Lung (tissue), 12 donors: ENCODE measurements around the gene PPY. TPM values are rescaled to one million over a fixed set of nuclear protein-coding genes. Genes with fewer than 3 reads are reported as not detected.
"Not testable (repeated sequence)": the region's sequence is repeated elsewhere in the genome, so short reads cannot be mapped to it uniquely, and the experiment has no call there.

Experiments
- ATAC-seq: fragments of 200-7000 bp; cut with Tn5 transposase; one replicate; pipeline ENCODE4 v1.9.1; 2020; ENCODE audit warnings: moderate number of reproducible peaks; ENCODE audit not compliant: insufficient read depth, low FRiP score
- DNase-seq, 3 donors: peaks; one replicate each; pipeline ENCODE4 v3.0.0-alpha.2; 2013 to 2017
- H3K27ac ChIP-seq, 2 donors: one replicate each; pipeline ENCODE4 v1.5.1; 2013; ENCODE audit warnings: mild to moderate bottlenecking in 2 of 2, moderate library complexity in 2 of 2, control low read depth in 1 of 2, inconsistent platforms in 1 of 2, low read depth in 1 of 2, low read length in 1 of 2
- H3K27me3 ChIP-seq, 3 donors: one replicate each; pipeline ENCODE4 v1.5.1; 2013; ENCODE audit warnings: low read length in 2 of 3; ENCODE audit not compliant: control insufficient read depth in 3 of 3, insufficient read depth in 3 of 3
- H3K36me3 ChIP-seq, 4 donors: one replicate each; pipeline ENCODE4 v1.5.1; 2013; ENCODE audit warnings: low read length in 4 of 4, mild to moderate bottlenecking in 1 of 4, moderate library complexity in 1 of 4; ENCODE audit not compliant: control insufficient read depth in 4 of 4, insufficient read depth in 4 of 4
- H3K4me1 ChIP-seq, 5 donors: one replicate each; pipeline ENCODE4 v1.5.1; 2013; ENCODE audit warnings: low read length in 5 of 5, mild to moderate bottlenecking in 2 of 5, moderate library complexity in 1 of 5; ENCODE audit not compliant: control insufficient read depth in 5 of 5, insufficient read depth in 5 of 5
- H3K4me3 ChIP-seq: one replicate; pipeline ENCODE4 v1.5.1; 2013; ENCODE audit warnings: mild to moderate bottlenecking, control low read depth, moderate library complexity
- H3K9ac ChIP-seq, 2 donors: one replicate each; pipeline ENCODE4 v1.5.1; 2013; ENCODE audit warnings: low read length in 2 of 2, control low read depth in 1 of 2; ENCODE audit not compliant: insufficient read depth in 1 of 2
- H3K9me3 ChIP-seq, 4 donors: one replicate each; pipeline ENCODE4 v1.5.1; 2013; ENCODE audit warnings: low read length in 3 of 4, mild to moderate bottlenecking in 1 of 4, moderate library complexity in 1 of 4; ENCODE audit not compliant: control insufficient read depth in 4 of 4, insufficient read depth in 3 of 4
- WGBS, 2 donors: extraction: QIAGEN DNeasy Blood & Tissue Kit; methylation state at CpG; one replicate each; pipeline ENCODE4 v1.1.7; 2013; 5-methylcytosine and 5-hydroxymethylcytosine counted together
- polyA plus RNA-seq, 2 donors: library from polyadenylated mRNA; stranded (reverse); fragments of 200-250 nt; gene quantifications; one replicate each; pipeline ENCODE4 v1.2.1, GENCODE V29; 2013
- total RNA-seq, 2 donors: library from RNA; depleted of rRNA in 1 of 2; stranded (reverse); fragments of >200 nt in 1 of 2; gene quantifications; one replicate each; pipeline ENCODE4 v1.2.1, GENCODE V29; 2014 to 2021
- TF ChIP-seq, protein P1 (sequence below): IDR thresholded peaks from 2 replicates; pipeline ENCODE4 v1.5.1; 2012; ENCODE audit warnings: mild to moderate bottlenecking; ENCODE audit errors: control extremely low read depth, extremely low read depth
- donor health status: control.
- donor health status: control.
- donor health status: Bipolar disorder and iron deficiency.
- donor health status: healthy.
- donor health status: DM: yes; HTN: yes; CAD: no.

The PPY gene
- total and polyA plus RNA-seq, 4 donors = not detected

DNA sequence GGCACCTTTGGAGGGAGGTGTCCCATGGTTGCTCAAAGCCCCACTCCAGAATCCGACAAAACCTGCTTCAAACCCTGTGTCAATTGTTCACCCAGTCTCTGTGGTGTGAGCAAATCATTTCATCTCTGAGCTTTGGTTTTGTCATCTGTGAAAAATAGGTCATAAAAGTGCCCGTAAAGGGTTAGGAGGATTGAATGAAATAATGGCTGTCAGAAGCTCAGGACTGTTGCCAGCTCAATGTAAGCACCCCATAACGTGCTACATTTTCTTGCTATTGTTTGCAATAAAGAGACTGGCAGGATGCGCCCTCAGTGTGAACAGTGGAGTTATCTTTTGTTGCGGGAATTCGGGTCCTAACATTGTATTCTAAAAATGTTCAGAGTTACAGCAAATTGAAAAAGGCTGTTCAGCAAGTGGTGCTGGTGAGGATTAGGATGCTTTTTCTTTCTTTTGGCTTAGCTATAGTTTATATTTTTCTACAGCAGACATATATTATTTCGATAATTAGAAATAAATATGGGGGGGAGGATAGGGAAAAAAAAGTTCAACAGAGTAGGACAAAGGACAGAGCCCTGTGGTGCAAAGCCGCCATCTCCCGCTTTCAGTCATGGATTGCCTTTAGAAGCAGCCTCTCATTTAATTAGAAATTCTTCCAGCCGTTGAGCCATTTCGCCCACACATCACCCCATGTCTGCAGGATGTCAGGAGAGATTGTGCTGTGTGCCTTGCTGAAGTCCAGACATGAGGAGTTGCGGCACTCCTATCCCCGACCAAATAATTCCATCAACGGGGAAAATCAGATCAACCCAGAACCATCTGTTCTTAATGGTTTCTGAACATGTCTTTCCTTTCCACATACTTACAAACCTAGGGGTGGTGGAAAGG is 32.3 kb upstream of the PPY start:
- Histone ChIP-seq H3K36me3 (no peaks in the 10 kb centered on the region), H3K27me3 (no peaks in the 10 kb centered on the region), H3K4me1 (no peaks in the 10 kb centered on the region), H3K9ac (no peak overlapping the region), H3K4me3 (no peak overlapping the region), H3K9me3 (no peaks in the 10 kb centered on the region), H3K27ac (no peak overlapping the region)
- no peak for ATAC-seq
- TF ChIP-seq, protein P1, sequence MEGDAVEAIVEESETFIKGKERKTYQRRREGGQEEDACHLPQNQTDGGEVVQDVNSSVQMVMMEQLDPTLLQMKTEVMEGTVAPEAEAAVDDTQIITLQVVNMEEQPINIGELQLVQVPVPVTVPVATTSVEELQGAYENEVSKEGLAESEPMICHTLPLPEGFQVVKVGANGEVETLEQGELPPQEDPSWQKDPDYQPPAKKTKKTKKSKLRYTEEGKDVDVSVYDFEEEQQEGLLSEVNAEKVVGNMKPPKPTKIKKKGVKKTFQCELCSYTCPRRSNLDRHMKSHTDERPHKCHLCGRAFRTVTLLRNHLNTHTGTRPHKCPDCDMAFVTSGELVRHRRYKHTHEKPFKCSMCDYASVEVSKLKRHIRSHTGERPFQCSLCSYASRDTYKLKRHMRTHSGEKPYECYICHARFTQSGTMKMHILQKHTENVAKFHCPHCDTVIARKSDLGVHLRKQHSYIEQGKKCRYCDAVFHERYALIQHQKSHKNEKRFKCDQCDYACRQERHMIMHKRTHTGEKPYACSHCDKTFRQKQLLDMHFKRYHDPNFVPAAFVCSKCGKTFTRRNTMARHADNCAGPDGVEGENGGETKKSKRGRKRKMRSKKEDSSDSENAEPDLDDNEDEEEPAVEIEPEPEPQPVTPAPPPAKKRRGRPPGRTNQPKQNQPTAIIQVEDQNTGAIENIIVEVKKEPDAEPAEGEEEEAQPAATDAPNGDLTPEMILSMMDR = no peak
- 66 to 77% methylated on average over 14 of the region's 14 CpGs for WGBS, 2 donors
- DNase-seq = no peak

DNA sequence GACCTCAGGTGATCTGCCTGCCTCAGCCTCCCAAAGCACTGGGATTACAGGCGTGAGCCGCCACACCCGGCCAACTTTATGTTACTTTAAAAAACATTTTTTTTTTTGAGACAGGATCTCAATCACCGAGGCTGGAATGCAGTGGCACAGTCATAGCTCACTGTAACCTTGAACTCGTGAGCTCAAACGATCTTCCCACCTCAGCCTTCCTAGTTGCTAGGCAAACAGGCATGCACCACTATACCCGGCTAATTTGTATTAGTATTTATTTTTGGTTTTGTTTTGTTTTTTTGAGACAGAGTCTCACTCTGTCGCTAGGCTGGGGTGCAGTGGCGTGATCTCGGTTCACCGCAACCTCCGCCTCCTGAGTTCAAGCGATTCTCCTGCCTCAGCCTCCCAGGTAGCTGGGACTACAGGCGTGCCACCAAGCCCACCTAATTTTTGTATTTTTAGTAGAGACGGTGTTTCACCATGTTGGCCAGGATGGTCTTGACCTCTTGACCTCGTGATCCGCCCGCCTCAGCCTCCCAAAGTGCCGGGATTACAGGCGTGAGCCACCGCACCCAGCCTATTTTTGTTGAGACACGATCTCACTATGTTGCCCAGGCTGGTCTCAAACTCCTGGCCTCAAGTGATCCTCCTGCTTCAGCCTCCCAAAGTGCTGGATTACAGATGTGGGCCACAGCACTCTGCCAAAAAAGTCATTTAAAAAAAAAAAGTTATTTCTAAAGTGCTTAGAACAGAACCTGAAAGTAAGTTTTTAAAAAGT is 30.4 kb upstream of the PPY start:
- not testable (repeated sequence) for H3K27me3 ChIP-seq, H3K36me3 ChIP-seq, DNase-seq, H3K4me3 ChIP-seq, H3K9me3 ChIP-seq, H3K4me1 ChIP-seq, ATAC-seq, H3K27ac ChIP-seq, H3K9ac ChIP-seq
- WGBS, 2 donors = 89 to 90% methylated on average over 22 of the region's 22 CpGs

DNA sequence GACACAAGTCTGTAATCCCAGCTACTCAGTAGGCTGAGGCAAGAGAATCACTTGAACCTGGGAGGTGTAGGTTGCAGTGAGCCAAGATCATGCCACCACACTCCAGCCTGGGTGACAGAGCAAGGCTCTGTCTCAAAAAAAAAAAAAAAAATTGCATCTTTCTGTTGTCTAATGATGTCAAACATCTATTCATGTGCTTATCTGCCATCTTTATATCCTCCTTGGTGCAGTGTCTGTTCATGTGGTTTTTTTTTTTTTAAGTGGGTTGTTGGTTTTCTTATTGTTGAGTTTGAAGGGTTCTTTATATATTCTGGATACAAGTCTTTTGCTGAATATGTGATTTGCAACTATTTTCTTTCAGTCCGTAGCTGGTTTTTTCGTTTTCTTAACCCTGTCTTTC is 29.2 kb upstream of the PPY start:
- not testable (repeated sequence) for H3K36me3 ChIP-seq, H3K4me1 ChIP-seq, H3K27me3 ChIP-seq, H3K9me3 ChIP-seq, H3K9ac ChIP-seq, DNase-seq, ATAC-seq, H3K4me3 ChIP-seq, H3K27ac ChIP-seq
- 45 to 58% methylated on average over 2 of the region's 2 CpGs for WGBS, 2 donors

DNA sequence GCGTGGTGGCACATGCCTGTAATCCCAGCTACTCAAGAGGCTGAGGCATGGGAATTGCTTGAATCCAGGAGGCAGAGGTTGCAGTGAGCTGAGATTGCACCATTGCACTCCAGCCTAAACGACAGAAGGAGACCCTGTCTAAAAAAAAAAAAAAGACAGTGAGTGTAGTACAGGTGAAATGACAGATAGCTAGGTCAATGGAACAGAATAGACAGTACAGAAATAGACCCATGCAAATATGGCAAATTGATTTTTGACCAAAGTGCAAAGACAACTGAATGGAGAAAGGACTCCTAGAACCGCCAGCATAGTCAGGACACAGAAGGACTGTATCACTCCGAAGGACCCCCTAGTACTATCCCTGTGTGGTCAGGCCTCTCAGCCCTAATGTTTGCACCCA is 28.1 kb upstream of the PPY start:
- H3K27ac ChIP-seq = no peak overlapping the region
- H3K27me3 ChIP-seq = no peaks in the 10 kb centered on the region
- H3K4me1 ChIP-seq = peaks cover 0 to 8% (median 0%) of the 10 kb centered on the region in 5 donors
- H3K4me3 ChIP-seq = no peak overlapping the region
- H3K9me3 ChIP-seq = no peaks in the 10 kb centered on the region
- no peaks in the 10 kb centered on the region for H3K36me3 ChIP-seq
- H3K9ac ChIP-seq = no peak overlapping the region
- no peak for DNase-seq
- no peak for ATAC-seq
- TF ChIP-seq, protein P1 = no peak
- 77 to 87% methylated on average over 4 of the region's 4 CpGs for WGBS, 2 donors
